Ectodermal cell (in vitro differentiated cells): ENCODE results near the gene TAF6.

Experiments
- H3K27ac ChIP-seq: 2 replicates; pipeline ENCODE4 v1.7.0; 2013; ENCODE audit warnings: mild to moderate bottlenecking, low read depth, low read length; ENCODE audit not compliant: insufficient read depth, poor library complexity, severe bottlenecking
- H3K27me3 ChIP-seq: 2 replicates; pipeline ENCODE4 v1.7.0; 2013; ENCODE audit warnings: mild to moderate bottlenecking, low read length; ENCODE audit not compliant: insufficient read depth, control insufficient read depth, poor library complexity, severe bottlenecking
- H3K36me3 ChIP-seq: one replicate; pipeline ENCODE4 v1.7.0; 2013; ENCODE audit warnings: low read length; ENCODE audit not compliant: control insufficient read depth, insufficient read depth
- H3K4me1 ChIP-seq: one replicate; pipeline ENCODE4 v1.7.0; 2013; ENCODE audit warnings: low read length; ENCODE audit not compliant: control insufficient read depth, insufficient read depth
- H3K4me3 ChIP-seq: 2 replicates; pipeline ENCODE4 v1.7.0; 2013; ENCODE audit warnings: low read depth, low read length, control low read depth; ENCODE audit not compliant: insufficient read depth
- H3K9me3 ChIP-seq: 2 replicates; pipeline ENCODE4 v1.7.0; 2013; ENCODE audit warnings: mild to moderate bottlenecking, low read length, moderate library complexity; ENCODE audit not compliant: control insufficient read depth
- WGBS, 2 experiments: methylation state at CpG; one replicate each; pipeline ENCODE4 v1.1.7; 2013; ENCODE audit warnings: missing lambda C conversion rate in 2 of 2; 5-methylcytosine and 5-hydroxymethylcytosine counted together

Gene TAF6

GRCh38 chr7:100066953-100067352 lies 52.2 kb downstream of the TAF6 start:
- WGBS, 2 experiments = 93 to 94% methylated on average over 7 of the region's 7 CpGs
- Histone ChIP-seq H3K27me3 (no peaks in the 10 kb centered on the region), H3K27ac (no peak overlapping the region)

GRCh38 chr7:100065452-100066186 lies 53.5 kb downstream of the TAF6 start:
- WGBS, 2 experiments = 95 to 96% methylated on average over 8 of the region's 8 CpGs
- Histone ChIP-seq H3K27ac (no peak overlapping the region), H3K4me1 (no peaks in the 10 kb centered on the region), H3K36me3 (peaks cover 43% of the 10 kb centered on the region), H3K9me3 (peaks cover 3% of the 10 kb centered on the region), H3K4me3 (no peak overlapping the region), H3K27me3 (no peaks in the 10 kb centered on the region)

More at GRCh38 chr7:100066953-100067352, 52.2 kb downstream of the TAF6 start:
- peaks cover 10% of the 10 kb centered on the region for H3K9me3 ChIP-seq
- H3K36me3 ChIP-seq = peaks cover 57% of the 10 kb centered on the region
- no peak overlapping the region for H3K4me3 ChIP-seq
- H3K4me1 ChIP-seq = no peaks in the 10 kb centered on the region

GRCh38 chr7:100064162-100064561 lies 55.0 kb downstream of the TAF6 start:
- no peak overlapping the region for H3K27ac ChIP-seq
- no peak overlapping the region for H3K4me3 ChIP-seq
- no peaks in the 10 kb centered on the region for H3K9me3 ChIP-seq
- H3K4me1 ChIP-seq = no peaks in the 10 kb centered on the region
- WGBS, 2 experiments = 95 to 97% methylated on average over 7 to 9 of the region's 9 CpGs
- H3K27me3 ChIP-seq = no peaks in the 10 kb centered on the region
- peaks cover 36% of the 10 kb centered on the region for H3K36me3 ChIP-seq

GRCh38 chr7:100063376-100063775 lies 55.8 kb downstream of the TAF6 start:
- no peaks in the 10 kb centered on the region for H3K9me3 ChIP-seq
- H3K4me3 ChIP-seq = no peak overlapping the region
- H3K36me3 ChIP-seq = peaks cover 41% of the 10 kb centered on the region
- H3K27ac ChIP-seq = no peak overlapping the region
- H3K4me1 ChIP-seq = no peaks in the 10 kb centered on the region
- whole genome bisulfite sequencing, 2 experiments = 94% methylated on average over 4 of the region's 4 CpGs
- H3K27me3 ChIP-seq = no peaks in the 10 kb centered on the region

- Histone ChIP-seq H3K4me3 (no peak overlapping the region), H3K9me3 (no peaks in the 10 kb centered on the region), H3K27ac (no peak overlapping the region), H3K4me1 (no peaks in the 10 kb centered on the region), H3K36me3 (peaks cover 55% of the 10 kb centered on the region), H3K27me3 (no peaks in the 10 kb centered on the region)
- 96 to 97% methylated on average over 11 of the region's 11 CpGs for WGBS, 2 experiments
Measured at GRCh38 chr7:100061518-100062193, 57.5 kb downstream of the TAF6 start.

GRCh38 chr7:100059251-100059739 lies 59.9 kb downstream of the TAF6 start:
- WGBS, 2 experiments = 93 to 94% methylated on average over 5 of the region's 5 CpGs
- no peaks in the 10 kb centered on the region for H3K4me1 ChIP-seq
- H3K27ac ChIP-seq = no peak overlapping the region
- H3K9me3 ChIP-seq = no peaks in the 10 kb centered on the region
- no peaks in the 10 kb centered on the region for H3K27me3 ChIP-seq
- H3K4me3 ChIP-seq = no peak overlapping the region
- peaks cover 43% of the 10 kb centered on the region for H3K36me3 ChIP-seq
